NCI-H748 treated with DMSO at 0.1 percent for 48 hours (cell line): ENCODE data around the gene SLAMF1.

Experiments
- DNase-seq: peaks from one replicate; lab custom pipeline; 2025; lab: John Stamatoyannopoulos, UW

The SLAMF1 gene

GRCh38 chr1:160665330-160666078, 18.7 kb upstream of the SLAMF1 start:
- no peak for DNase-seq

- DNase-seq, result no peak
These were observed 17.8 kb upstream of the SLAMF1 start for GRCh38 chr1:160664573-160665051.

GRCh38 chr1:160662910-160663309, 16.1 kb upstream of the SLAMF1 start:
- no peak for DNase-seq

- no peak for DNase-seq
These were observed 12.7 kb upstream of the SLAMF1 start for GRCh38 chr1:160659566-160659965.

GRCh38 chr1:160658814-160659193, 12.0 kb upstream of the SLAMF1 start:
- no peak for DNase-seq

- DNase-seq, result no peak
These were observed 11.4 kb upstream of the SLAMF1 start for GRCh38 chr1:160658162-160658813.

- no peak for DNase-seq
These were observed 10.5 kb upstream of the SLAMF1 start for GRCh38 chr1:160657250-160657781.

GRCh38 chr1:160656737-160657136, 9.9 kb upstream of the SLAMF1 start:
- no peak for DNase-seq

- DNase-seq, result no peak
These were observed 6.8 kb upstream of the SLAMF1 start for GRCh38 chr1:160653620-160654016.

GRCh38 chr1:160652924-160653619, 6.2 kb upstream of the SLAMF1 start:
- no peak for DNase-seq

- peak; percentile 13 for DNase-seq
These were observed 5.3 kb upstream of the SLAMF1 start for GRCh38 chr1:160652065-160652641.

GRCh38 chr1:160651433-160652064, 4.7 kb upstream of the SLAMF1 start:
- DNase-seq, result no peak

- DNase-seq, result no peak
These were observed 481 bp upstream of the SLAMF1 start for GRCh38 chr1:160647329-160647720.

- no peak for DNase-seq
These were observed 664 bp downstream of the SLAMF1 start for GRCh38 chr1:160646180-160646579.

- no peak for DNase-seq
These were observed 1.3 kb downstream of the SLAMF1 start for GRCh38 chr1:160645386-160646130.

- DNase-seq, result no peak
These were observed 2.4 kb downstream of the SLAMF1 start for GRCh38 chr1:160644399-160644798.

- DNase-seq, result no peak
These were observed 3.7 kb downstream of the SLAMF1 start for GRCh38 chr1:160643138-160643537.

- no peak for DNase-seq
These were observed 4.6 kb downstream of the SLAMF1 start for GRCh38 chr1:160642281-160642644.

GRCh38 chr1:160641323-160642280, 5.2 kb downstream of the SLAMF1 start:
- no peak for DNase-seq
